HG03565 (cell line): Measurements from ENCODE around the gene PTGDR.

Experiments used
- ATAC-seq: cut with Tn5 transposase; IDR thresholded peaks from one replicate; pipeline ENCODE4 v1.9.1; 2021; ENCODE audit warnings: mild to moderate bottlenecking, moderate library complexity; ENCODE audit not compliant: unreplicated experiment

Gene PTGDR

GRCh38 chr14:52263190-52263589 is 4.3 kb upstream of the PTGDR start:
- ATAC-seq = no peak

- ATAC-seq = no peak
Observed at GRCh38 chr14:52265253-52265652, 2.2 kb upstream of the PTGDR start.

DNA sequence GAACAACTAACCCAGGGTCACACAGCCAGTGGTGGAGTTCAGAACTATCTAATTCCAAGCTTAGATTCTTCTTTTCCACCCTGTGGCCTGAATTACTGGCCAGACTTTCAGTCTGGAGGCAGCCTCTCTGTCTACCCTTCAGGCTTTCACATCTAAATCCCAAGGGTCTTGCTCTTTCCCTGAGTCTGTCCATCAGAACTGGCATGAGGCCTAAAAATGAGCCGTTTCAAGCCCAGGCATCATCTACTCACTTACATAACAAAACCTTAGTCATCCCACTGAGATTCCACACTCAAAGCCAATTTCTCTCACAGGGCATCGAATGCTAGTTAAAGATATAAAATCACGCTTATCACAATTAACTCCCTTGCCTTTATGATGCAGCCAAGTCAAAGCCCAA is 1.3 kb upstream of the PTGDR start:
- no peak for ATAC-seq

DNA sequence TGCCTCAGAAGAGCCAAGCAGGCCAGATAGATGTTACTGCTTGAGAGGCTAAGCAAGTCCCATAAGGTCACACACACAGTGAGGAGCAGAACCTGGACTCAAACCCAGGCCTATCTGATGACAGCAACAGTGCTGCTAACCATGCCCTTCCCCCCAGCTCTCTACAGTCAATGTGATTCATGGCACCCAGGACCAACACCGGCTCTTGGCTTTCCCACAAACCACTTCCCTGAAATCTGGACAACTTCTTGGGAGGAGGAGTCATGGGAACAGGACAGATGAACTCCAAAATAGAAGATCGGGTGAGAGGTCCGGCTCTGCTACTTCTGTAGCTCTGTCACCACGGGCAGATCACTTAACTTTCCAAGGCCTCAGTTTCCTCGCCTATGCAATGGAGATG is 716 bp upstream of the PTGDR start:
- no peak for ATAC-seq

GRCh38 chr14:52268279-52269061 is 972 bp downstream of the PTGDR start:
- no peak for ATAC-seq

DNA sequence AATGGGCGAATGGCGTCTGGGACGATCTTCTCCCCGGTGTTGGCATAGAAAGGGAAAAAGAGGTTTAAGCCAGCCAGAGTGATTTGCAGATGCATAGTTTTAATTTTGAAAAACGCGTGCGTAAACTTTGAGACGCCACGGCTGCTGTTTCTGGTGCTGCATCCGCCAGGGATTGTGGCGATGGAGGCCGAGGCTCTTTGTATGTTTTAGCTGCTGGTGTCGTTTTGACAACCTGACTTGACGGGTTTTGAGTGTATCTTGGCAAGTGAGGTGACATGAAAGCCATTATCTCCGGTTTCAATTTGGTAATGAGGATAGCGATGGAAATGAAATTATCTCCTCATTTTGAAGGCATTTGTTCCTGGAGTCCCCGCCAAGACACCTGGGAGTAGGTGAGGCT is 1.6 kb downstream of the PTGDR start:
- no peak for ATAC-seq

DNA sequence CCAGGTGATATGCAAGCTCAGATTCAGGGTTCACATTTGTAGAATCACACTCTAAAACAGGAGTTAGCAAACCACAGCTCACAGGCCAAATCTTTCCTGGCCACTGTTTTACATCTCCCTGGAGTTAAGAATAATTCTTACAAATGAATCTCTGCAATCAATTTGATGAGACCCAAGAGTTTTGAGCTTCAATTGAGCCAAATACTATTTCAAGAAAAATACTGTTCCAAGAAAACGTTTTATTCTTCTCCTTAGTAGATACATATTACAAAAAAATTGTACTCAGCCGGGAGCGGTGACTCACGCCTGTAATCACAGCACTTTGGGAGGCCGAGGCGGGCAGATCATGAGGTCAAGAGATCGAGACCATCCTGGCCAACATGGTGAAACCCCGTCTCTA is 2.5 kb downstream of the PTGDR start:
- no peak for ATAC-seq

- no peak for ATAC-seq
Observed at GRCh38 chr14:52271538-52271937, 4.0 kb downstream of the PTGDR start.

DNA sequence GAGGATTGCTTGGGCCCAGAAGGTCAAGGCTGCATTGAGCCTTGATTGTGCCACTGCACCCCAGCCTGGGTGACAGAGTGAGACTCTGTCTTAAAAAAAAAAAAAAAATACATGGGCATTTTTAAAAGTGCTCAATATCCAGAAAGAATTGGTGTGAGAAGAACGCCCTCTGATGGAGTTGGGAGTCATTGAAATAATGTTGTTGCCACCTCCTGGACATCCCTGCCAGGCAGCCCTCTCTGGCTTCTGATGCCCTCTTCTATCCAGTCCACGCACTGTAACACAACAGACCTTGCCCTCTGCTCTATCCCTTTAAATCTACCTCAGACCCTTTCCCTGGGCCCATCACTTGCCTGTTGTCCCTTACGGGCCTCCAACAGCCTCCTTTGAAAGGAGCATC is 4.9 kb downstream of the PTGDR start:
- ATAC-seq = no peak

DNA sequence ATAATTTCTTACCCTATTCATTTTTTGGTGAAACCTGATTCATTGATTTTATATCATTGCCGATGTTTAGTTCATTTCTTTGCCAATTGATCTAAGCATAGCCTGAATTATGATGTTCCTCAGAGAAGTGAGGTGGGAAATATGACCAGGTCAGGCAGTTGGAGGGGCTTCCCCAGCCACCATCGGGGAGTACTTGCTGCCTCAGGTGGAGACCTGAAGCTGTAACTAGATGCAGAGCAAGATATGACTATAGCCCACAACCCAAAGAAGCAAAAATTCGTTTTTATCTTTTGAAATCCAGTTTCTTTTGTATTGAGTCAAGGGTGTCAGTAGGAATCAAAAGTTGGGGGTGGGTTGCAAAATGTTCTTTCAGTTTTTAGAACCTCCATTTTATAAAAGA is 7.9 kb downstream of the PTGDR start:
- no peak for ATAC-seq

DNA sequence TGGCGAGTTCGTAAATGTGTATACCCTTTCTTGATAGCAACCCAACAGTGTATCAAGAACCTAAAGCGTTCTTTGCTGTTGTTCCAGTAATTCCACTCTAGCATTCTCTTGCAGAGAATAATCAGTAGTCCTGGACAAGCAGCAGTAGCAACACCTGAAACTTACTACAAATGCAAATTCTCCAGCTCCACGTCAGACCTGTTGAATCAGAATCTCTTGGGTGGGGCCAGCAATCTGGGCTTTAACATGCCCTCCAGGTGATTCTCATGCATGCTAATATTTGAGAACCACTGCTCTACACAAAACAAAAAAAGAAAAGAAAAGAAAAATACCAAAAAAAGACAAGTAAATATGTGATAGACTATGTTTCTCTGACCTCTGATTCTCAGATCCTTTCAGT is 10.1 kb downstream of the PTGDR start:
- ATAC-seq = no peak

- no peak for ATAC-seq
Observed at GRCh38 chr14:52279408-52279807, 11.9 kb downstream of the PTGDR start.

DNA sequence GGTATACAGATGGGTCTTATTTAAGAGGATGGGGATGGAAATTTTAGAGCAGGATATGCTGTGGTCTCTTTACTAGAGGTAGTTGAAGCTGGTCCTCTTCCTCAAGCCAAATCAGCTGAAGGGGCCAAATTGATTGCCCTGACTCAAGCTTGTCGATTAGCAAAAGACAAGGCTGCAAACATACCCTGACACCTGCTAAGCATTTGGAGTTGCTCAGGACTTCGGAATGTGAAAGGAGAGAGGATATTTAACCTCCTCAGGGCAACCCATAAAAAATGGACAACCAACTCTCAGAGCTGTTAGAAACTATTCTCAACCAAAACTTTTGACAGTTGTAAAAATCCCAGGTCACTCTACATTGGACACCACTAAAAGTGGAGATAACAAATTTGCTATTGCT is 15.6 kb downstream of the PTGDR start:
- ATAC-seq = no peak

DNA sequence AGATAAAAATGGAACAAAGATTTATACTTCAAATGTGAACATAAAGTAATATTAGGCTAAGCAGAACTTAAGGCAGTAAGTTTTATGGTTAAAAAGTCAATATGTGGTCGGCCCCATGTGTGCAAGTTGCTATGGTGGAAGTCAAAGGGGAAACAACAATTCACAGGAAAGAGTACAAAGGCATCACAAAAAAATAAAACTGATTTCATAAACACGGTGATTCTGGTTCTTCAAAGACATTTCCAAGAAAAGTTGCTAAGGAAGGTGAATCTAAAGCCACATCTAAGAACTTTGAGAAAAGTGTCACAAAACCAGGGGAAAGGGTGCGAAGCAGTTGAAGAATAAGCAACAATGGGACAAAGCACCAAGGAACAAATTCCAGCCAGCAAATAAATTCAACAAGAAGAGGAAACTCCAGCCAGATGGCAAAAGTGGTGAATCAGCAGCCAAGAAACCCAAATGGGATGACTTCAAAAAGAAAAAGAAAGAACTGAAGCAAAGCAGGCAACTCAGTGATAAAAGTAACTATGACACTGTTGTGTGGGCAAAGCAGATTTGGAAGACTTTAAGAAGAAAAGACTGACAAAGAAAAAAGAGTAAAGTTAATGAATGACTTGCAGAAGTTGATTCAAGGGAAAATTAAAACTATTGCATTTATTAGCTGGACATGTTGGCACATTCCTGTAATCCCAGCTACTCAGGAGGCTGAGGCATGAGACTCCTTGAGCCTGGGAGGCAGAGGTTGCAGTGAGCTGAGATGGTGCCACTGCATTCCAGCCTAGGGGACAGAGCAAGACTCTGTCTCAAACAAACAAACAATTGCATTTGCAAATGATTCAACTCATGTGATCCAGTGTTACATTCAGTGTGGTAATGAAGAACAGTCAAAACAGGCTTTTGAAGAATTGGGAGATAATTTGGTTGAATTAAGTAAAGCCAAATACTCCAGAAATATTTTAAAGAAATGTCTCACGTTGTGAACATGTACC is 19.5 kb downstream of the PTGDR start:
- no peak for ATAC-seq

DNA sequence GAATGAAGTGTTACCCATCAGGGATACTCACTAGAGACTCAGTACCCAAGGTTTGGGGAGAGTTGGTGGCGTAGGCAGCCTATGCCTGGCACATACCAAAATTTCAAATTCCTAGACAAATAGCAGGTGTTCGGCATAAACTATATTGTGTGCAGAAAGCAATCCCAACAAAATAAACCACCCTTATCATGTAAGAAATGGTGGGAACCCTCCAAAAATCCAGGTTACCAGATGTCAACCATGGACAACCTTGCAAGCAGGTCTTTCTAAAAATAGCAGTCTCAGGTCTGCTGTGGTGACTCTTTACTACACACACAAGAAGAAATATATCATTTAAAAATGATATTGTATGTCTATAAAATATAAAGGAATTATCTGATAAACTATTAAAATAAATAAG is 28.9 kb downstream of the PTGDR start:
- no peak for ATAC-seq

DNA sequence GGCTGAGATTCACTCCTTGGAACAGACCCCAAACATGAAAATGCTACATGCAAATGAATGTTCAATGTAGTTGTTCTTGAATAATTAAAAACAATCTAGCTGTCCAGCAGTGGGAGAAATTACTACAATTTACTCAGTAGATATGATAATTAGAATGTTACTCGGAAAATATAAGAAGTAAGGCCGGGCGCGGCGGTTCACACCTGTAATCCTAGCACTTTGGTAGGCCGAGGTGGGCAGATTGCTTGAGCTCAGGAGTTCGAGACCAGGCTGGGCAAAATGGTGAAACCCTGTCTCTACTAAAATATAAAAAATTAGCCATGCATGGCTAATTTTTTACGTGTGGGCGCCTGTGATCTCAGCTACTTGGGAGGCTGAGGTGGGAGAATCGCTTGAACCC is 31.3 kb downstream of the PTGDR start:
- no peak for ATAC-seq

DNA sequence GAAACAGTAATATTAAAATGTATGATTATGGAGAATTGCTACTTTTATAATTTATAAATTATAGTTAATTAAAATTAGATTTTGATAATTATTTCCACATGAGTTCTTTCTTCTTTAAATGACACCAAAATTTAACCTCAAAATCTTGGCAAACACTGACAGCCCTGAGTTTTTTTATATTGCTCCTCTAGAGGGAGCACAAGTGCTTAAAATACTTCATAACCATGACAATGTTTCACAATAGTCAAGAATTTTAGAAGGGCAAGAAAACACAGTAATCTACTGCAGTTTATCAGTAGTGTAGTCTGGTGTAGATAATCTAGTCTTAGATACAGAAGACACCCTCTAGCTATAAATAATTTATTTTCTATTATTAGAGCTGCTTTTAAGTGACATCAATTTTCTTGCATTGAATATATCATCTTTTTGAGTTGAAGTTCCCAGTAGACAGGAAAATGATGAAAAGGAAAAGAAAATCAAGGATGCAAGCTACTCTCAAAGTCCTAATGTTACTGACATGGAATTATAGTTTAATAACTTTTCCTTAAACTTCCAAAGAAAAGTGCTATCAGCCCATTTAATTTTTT is 32.3 kb downstream of the PTGDR start:
- no peak for ATAC-seq

- no peak for ATAC-seq
Observed at GRCh38 chr14:52303236-52303635, 35.7 kb downstream of the PTGDR start.

- no peak for ATAC-seq
Observed at GRCh38 chr14:52304248-52304904, 36.9 kb downstream of the PTGDR start.

DNA sequence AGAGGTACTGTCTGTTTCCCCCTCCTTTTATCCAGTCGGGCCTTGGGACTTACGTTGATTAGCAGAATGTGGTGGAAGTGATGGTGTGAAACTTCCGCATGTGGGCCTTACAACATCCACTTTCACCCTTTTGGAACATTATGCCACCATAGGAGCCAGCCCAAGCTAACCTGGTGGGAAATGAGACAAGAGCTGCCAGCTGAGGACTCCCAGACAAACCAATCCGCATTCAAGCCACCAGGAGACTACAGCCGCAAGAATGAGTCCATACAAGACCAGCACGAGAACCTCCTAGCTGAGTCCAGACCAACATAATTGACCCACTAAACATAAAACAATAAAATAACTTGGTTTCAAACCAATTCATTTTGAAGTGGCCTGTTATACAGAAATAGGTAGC is 37.5 kb downstream of the PTGDR start:
- no peak for ATAC-seq

DNA sequence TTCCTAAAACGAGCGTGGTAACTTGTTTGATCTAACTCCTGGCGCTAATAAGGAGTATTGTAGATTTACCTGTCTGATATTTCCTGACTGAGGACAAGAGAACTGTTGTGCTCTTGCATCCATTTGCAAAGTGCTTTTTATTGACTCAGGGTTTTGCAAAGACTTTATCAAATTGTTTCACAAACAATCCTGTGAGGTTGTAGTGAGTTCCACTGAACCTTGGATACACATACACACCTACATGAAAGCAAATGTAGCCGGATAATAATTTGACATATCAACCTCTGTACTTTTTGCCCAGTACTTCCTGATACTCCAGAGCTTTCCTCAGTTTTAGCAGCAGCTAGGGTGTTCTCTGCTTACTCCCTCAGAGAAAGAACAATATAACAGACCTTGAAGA is 39.9 kb downstream of the PTGDR start:
- ATAC-seq = no peak
